ENCODE data around the gene PLXND1.

Gene PLXND1

GRCh38 chr3:129635656-129636055 lies 29.2 kb upstream of the PLXND1 start:
- no peak for TF ChIP-seq CTCF (IDR thresholded peaks at IDR 0.05; ENCODE audit: low read depth, low read length)
- no peak overlapping the region for H3K4me3 ChIP-seq (replicated peaks in 1 of 2; ENCODE audit: low read depth in 2 of 2, low read length in 2 of 2)
- DNase-seq (ENCODE audit: low read depth in 2 of 2) = no peak

- DNase-seq (ENCODE audit: low read depth in 2 of 2) = no peak
- H3K4me3 ChIP-seq (replicated peaks in 1 of 2; ENCODE audit: low read depth in 2 of 2, low read length in 2 of 2) = no peak overlapping the region
- no peak for TF ChIP-seq CTCF (IDR thresholded peaks at IDR 0.05; ENCODE audit: low read depth, low read length)
Observed at GRCh38 chr3:129633751-129634481, 27.4 kb upstream of the PLXND1 start.

GRCh38 chr3:129632977-129633376 lies 26.5 kb upstream of the PLXND1 start:
- TF ChIP-seq CTCF (IDR thresholded peaks at IDR 0.05; ENCODE audit: low read depth, low read length) = no peak
- no peak for DNase-seq (ENCODE audit: low read depth in 2 of 2)
- no peak overlapping the region for H3K4me3 ChIP-seq (replicated peaks in 1 of 2; ENCODE audit: low read depth in 2 of 2, low read length in 2 of 2)

- no peak for DNase-seq (ENCODE audit: low read depth in 2 of 2)
- H3K4me3 ChIP-seq (replicated peaks in 1 of 2; ENCODE audit: low read depth in 2 of 2, low read length in 2 of 2) = no peak overlapping the region
- no peak for TF ChIP-seq CTCF (IDR thresholded peaks at IDR 0.05; ENCODE audit: low read depth, low read length)
Observed at GRCh38 chr3:129632556-129632955, 26.1 kb upstream of the PLXND1 start.

- DNase-seq (ENCODE audit: low read depth in 2 of 2) = no peak
- TF ChIP-seq CTCF (IDR thresholded peaks at IDR 0.05; ENCODE audit: low read depth, low read length) = no peak
- no peak overlapping the region for H3K4me3 ChIP-seq (replicated peaks in 1 of 2; ENCODE audit: low read depth in 2 of 2, low read length in 2 of 2)
Observed at GRCh38 chr3:129632056-129632455, 25.6 kb upstream of the PLXND1 start.

- H3K4me3 ChIP-seq (replicated peaks in 1 of 2; ENCODE audit: low read depth in 2 of 2, low read length in 2 of 2) = no peak overlapping the region
- no peak for TF ChIP-seq CTCF (IDR thresholded peaks at IDR 0.05; ENCODE audit: low read depth, low read length)
- DNase-seq (ENCODE audit: low read depth in 2 of 2) = no peak
Observed at GRCh38 chr3:129629011-129629410, 22.5 kb upstream of the PLXND1 start.

- DNase-seq (ENCODE audit: low read depth in 2 of 2) = no peak
- no peak overlapping the region for H3K4me3 ChIP-seq (replicated peaks in 1 of 2; ENCODE audit: low read depth in 2 of 2, low read length in 2 of 2)
- no peak for TF ChIP-seq CTCF (IDR thresholded peaks at IDR 0.05; ENCODE audit: low read depth, low read length)
Observed at GRCh38 chr3:129628169-129628522, 21.7 kb upstream of the PLXND1 start.
